Superior temporal gyrus (tissue), 1 donor: ENCODE results near the gene TRHDE.
"Not testable (repeated sequence)": the region's sequence is repeated elsewhere in the genome, so short reads cannot be mapped to it uniquely, and the experiment has no call there.

ENCODE experiments used
- DNase-seq: peaks from one replicate; pipeline ENCODE4 v3.0.0-alpha.2; 2016; ENCODE audit errors: extremely low spot score

The TRHDE gene

GRCh38 chr12:72511498-72511897 lies 239.3 kb downstream of the TRHDE start:
- no peak for DNase-seq

GRCh38 chr12:72511906-72512305 lies 239.7 kb downstream of the TRHDE start:
- no peak for DNase-seq

GRCh38 chr12:72520044-72520678 lies 248.0 kb downstream of the TRHDE start:
- not testable (repeated sequence) for DNase-seq

- DNase-seq, result no peak
Observed at GRCh38 chr12:72521326-72521725, 249.2 kb downstream of the TRHDE start.

GRCh38 chr12:72522411-72522810 lies 250.2 kb downstream of the TRHDE start:
- DNase-seq, result no peak

GRCh38 chr12:72523754-72524153 lies 251.6 kb downstream of the TRHDE start:
- no peak for DNase-seq

- DNase-seq, result no peak
Observed at GRCh38 chr12:72535212-72535990, 263.2 kb downstream of the TRHDE start.

- DNase-seq, result no peak
Observed at GRCh38 chr12:72540811-72541210, 268.6 kb downstream of the TRHDE start.

GRCh38 chr12:72543777-72544467 lies 271.8 kb downstream of the TRHDE start:
- no peak for DNase-seq

- DNase-seq, result no peak
Observed at GRCh38 chr12:72546106-72546505, 273.9 kb downstream of the TRHDE start.

- DNase-seq, result no peak
Observed at GRCh38 chr12:72547573-72547972, 275.4 kb downstream of the TRHDE start.

GRCh38 chr12:72549184-72549583 lies 277.0 kb downstream of the TRHDE start:
- DNase-seq, result no peak

GRCh38 chr12:72560003-72560769 lies 288.0 kb downstream of the TRHDE start:
- no peak for DNase-seq

- DNase-seq, result no peak
Observed at GRCh38 chr12:72570601-72571000, 298.4 kb downstream of the TRHDE start.

- DNase-seq, result no peak
Observed at GRCh38 chr12:72574138-72574537, 302.0 kb downstream of the TRHDE start.

- no peak for DNase-seq
Observed at GRCh38 chr12:72578327-72578726, 306.2 kb downstream of the TRHDE start.

GRCh38 chr12:72586456-72586855 lies 314.3 kb downstream of the TRHDE start:
- DNase-seq, result no peak

- DNase-seq, result no peak
Observed at GRCh38 chr12:72602581-72602980, 330.4 kb downstream of the TRHDE start.

GRCh38 chr12:72605975-72606374 lies 333.8 kb downstream of the TRHDE start:
- DNase-seq, result no peak

- no peak for DNase-seq
Observed at GRCh38 chr12:72610342-72610741, 338.2 kb downstream of the TRHDE start.

- no peak for DNase-seq
Observed at GRCh38 chr12:72610854-72611358, 338.7 kb downstream of the TRHDE start.

GRCh38 chr12:72612171-72612570 lies 340.0 kb downstream of the TRHDE start:
- DNase-seq, result no peak
